Stimulated activated CD4-positive, alpha-beta T cell treated with anti-CD3 and anti-CD28 coated beads, Interleukin-2, amount 100 ng/mL, for 24 hours (primary cell): Measurements from ENCODE around the gene GTF2A2.

Experiments used
- DNase-seq, 2 donors: peaks; one replicate each; pipeline ENCODE4 v3.0.0-alpha.2; 2020

Gene GTF2A2

GRCh38 chr15:59596640-59597039 is 60.7 kb downstream of the GTF2A2 start:
- DNase-seq, result no peak

- no peak for DNase-seq
Observed at GRCh38 chr15:59595434-59595915, 61.8 kb downstream of the GTF2A2 start.

GRCh38 chr15:59594991-59595390 is 62.3 kb downstream of the GTF2A2 start:
- DNase-seq, result no peak

- DNase-seq, result no peak
Observed at GRCh38 chr15:59594493-59594942, 62.8 kb downstream of the GTF2A2 start.

GRCh38 chr15:59591356-59591755 is 66.0 kb downstream of the GTF2A2 start:
- no peak for DNase-seq

GRCh38 chr15:59590027-59590426 is 67.3 kb downstream of the GTF2A2 start:
- no peak for DNase-seq
